Brain microvascular endothelial cell (primary cell): ENCODE measurements around the gene ATMIN.

Source experiments
- DNase-seq: peaks from one replicate; pipeline ENCODE4 v3.0.0-alpha.2; 2020
- H3K27ac ChIP-seq: fragments of 250-450 bp; sonication (Bioruptor Pico); 2 replicates; pipeline ENCODE4 v1.5.1; 2020; ENCODE audit warnings: mild to moderate bottlenecking, moderate library complexity
- H3K27me3 ChIP-seq: fragments of 250-450 bp; sonication (Bioruptor Pico); replicated peaks from 2 replicates; pipeline ENCODE4 v1.5.1; 2020; ENCODE audit warnings: mild to moderate bottlenecking
- H3K36me3 ChIP-seq: fragments of 250-450 bp; sonication (Bioruptor Pico); replicated peaks from 2 replicates; pipeline ENCODE4 v1.5.1; 2020; ENCODE audit warnings: mild to moderate bottlenecking
- H3K4me3 ChIP-seq: 2 replicates; pipeline ENCODE4 v1.5.1; 2011; ENCODE audit warnings: low read depth, mild to moderate bottlenecking, control low read depth, low read length, moderate library complexity
- CTCF ChIP-seq: IDR thresholded peaks from 2 replicates; pipeline ENCODE4 v1.5.1; 2011; ENCODE audit warnings: low read depth, mild to moderate bottlenecking, moderate library complexity, low read length, control low read depth, inconsistent platforms; ENCODE audit errors: missing control alignments
- in situ Hi-C: cut with HindIII; loops from 2 replicates; pipeline ENCODE4 v1.10.0; 2017; ENCODE audit warnings: low sequenced_read_pairs, low pct_ligation_motif_present

Gene ATMIN

GRCh38 chr16:80991792-80992430 is 43.7 kb upstream of the ATMIN start:
- Histone ChIP-seq H3K27ac (peak overlapping the region; percentile 80), H3K36me3 (no peaks in the 10 kb centered on the region), H3K4me3 (no peak overlapping the region), H3K27me3 (no peaks in the 10 kb centered on the region)
- no peak for TF ChIP-seq CTCF
- no peak for DNase-seq
- in situ Hi-C loops, result no loop called here

DNA sequence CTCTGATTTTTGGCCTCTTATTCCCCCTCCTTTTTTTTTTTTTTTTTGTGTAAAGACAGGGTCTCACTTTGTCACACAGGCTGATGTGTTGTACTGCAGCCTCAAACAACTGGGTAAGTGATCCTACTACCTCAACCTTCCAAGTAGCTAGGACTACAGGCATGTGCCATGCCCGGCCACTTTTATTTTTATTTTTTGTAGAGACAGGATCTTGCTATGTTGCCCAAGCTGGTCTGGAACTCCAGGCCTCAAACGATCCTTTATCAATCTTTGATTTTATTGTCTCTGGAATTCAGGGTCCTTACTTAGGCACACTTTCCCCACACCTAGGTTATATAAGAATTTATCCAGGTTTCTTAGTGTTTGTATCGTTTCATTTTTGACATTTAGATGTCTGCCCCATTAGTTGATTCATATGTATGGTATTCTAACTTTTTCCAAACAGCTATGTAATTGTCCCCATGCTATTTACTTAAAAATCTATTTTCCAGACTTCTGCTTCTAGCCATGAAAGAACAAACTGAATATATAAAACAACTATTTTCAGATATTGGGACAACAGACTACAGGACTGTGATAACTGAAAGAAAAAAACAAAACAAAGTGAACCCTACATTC is 42.9 kb upstream of the ATMIN start:
- H3K4me3 ChIP-seq, result peak overlapping the region; percentile 10
- TF ChIP-seq CTCF, result no peak
- peak overlapping the region; percentile 80 for H3K27ac ChIP-seq
- in situ Hi-C loops, result no loop called here
- DNase-seq, result no peak
- no peaks in the 10 kb centered on the region for H3K36me3 ChIP-seq
- no peaks in the 10 kb centered on the region for H3K27me3 ChIP-seq

DNA sequence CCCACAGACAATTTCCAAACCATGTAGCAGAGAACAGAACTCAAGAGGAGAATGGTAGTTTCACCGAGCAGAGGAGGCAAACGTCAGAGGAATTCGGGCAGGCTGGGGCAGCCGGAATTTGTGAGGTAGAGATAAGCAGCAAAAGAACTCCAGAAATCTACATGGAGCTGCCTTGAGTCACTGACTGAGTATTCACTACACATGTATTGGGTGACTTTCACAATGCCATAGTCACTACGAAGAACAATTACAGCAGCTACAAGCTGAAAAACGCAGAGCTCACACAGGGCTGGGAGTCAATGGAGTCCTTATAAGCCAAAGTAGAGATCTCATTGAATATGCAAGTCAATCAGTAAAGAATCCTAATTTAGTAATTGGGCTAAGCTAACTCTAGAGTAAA is 42.3 kb upstream of the ATMIN start:
- H3K36me3 ChIP-seq, result no peaks in the 10 kb centered on the region
- peak; percentile 93 for DNase-seq
- no peak for TF ChIP-seq CTCF
- H3K27ac ChIP-seq, result peak overlapping the region; percentile 80
- no peaks in the 10 kb centered on the region for H3K27me3 ChIP-seq
- in situ Hi-C loops, result no loop called here
- H3K4me3 ChIP-seq, result peak overlapping the region; percentile 10

DNA sequence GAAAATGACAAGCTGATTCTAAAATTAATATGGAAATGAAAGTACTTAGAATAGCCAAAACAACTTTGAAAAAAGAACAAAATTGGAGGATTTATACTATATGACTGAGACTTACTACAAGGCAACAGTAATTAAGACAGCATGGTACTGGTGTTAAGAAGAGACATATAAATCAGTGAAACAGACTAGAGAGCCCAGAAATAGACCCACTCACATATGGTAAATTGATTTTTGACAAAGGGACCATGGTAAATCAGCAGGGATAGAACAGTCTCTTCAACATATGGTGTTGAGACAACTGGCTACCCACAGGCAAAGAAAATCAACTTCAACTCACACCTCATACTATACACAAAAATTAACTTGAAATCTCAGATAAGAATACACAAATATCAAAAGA is 41.8 kb upstream of the ATMIN start:
- H3K27me3 ChIP-seq, result no peaks in the 10 kb centered on the region
- peak overlapping the region; percentile 80 for H3K27ac ChIP-seq
- no peaks in the 10 kb centered on the region for H3K36me3 ChIP-seq
- H3K4me3 ChIP-seq, result no peak overlapping the region
- in situ Hi-C loops, result no loop called here
- no peak for DNase-seq
- no peak for TF ChIP-seq CTCF

GRCh38 chr16:80994451-80994850 is 41.2 kb upstream of the ATMIN start:
- Histone ChIP-seq H3K4me3 (no peak overlapping the region), H3K27ac (peak overlapping the region; percentile 80), H3K27me3 (no peaks in the 10 kb centered on the region), H3K36me3 (no peaks in the 10 kb centered on the region)
- no peak for TF ChIP-seq CTCF
- in situ Hi-C loops, result no loop called here
- DNase-seq, result no peak
